Keratinocyte (primary cell): ENCODE measurements around the gene ZP4. TPM values are rescaled to one million over a fixed set of nuclear protein-coding genes. Genes with fewer than 3 reads are reported as not detected.

Source experiments
- DNase-seq: peaks from one replicate; pipeline ENCODE4 v3.0.0-alpha.2; 2011; ENCODE audit warnings: low read depth, missing footprints, low spot score
- FAIRE-seq: peaks from 2 replicates; lab custom pipeline; 2011; peaks lifted over from hg19 to GRCh38; lab: Jason Lieb, UNC
- H2AFZ ChIP-seq: 2 replicates; pipeline ENCODE4 v1.6.0; 2012; ENCODE audit warnings: low read length, control low read depth, inconsistent platforms; ENCODE audit not compliant: control insufficient read depth
- H3K27ac ChIP-seq: 2 replicates; pipeline ENCODE4 v1.5.1; 2011; ENCODE audit warnings: low read length; ENCODE audit not compliant: control insufficient read depth, insufficient read depth
- H3K27me3 ChIP-seq: 3 replicates; pipeline ENCODE4 v1.6.0; 2011; ENCODE audit warnings: low read length; ENCODE audit not compliant: control insufficient read depth, insufficient read depth; ENCODE audit errors: extremely low read depth
- H3K36me3 ChIP-seq, 2 experiments: 2 replicates in 1 of 2; 3 replicates in 1 of 2; pipeline ENCODE4 v1.5.1; 2011; ENCODE audit warnings: low read length in 2 of 2, mild to moderate bottlenecking in 1 of 2; ENCODE audit not compliant: control insufficient read depth in 2 of 2, insufficient read depth in 2 of 2; ENCODE audit errors: extremely low read depth in 1 of 2
- H3K4me1 ChIP-seq: 3 replicates; pipeline ENCODE4 v1.5.1; 2011; ENCODE audit warnings: low read length; ENCODE audit not compliant: control insufficient read depth, insufficient read depth; ENCODE audit errors: extremely low read depth
- H3K4me2 ChIP-seq: 3 replicates; pipeline ENCODE4 v1.6.0; 2011; ENCODE audit warnings: low read depth, low read length; ENCODE audit not compliant: control insufficient read depth, insufficient read depth; ENCODE audit errors: extremely low read depth
- H3K4me3 ChIP-seq, 3 experiments: fragments of 200-600 bp in 1 of 3; sonication (generic) in 1 of 3; 2 replicates in 2 of 3; 3 replicates in 1 of 3; pipeline ENCODE4 v1.5.1; 2011 to 2016; ENCODE audit warnings: low read length in 3 of 3, mild to moderate bottlenecking in 3 of 3, control low read depth in 2 of 3, inconsistent platforms in 1 of 3, low read depth in 1 of 3, mixed read lengths in 1 of 3, mixed run types in 1 of 3, moderate library complexity in 1 of 3; ENCODE audit not compliant: control insufficient read depth in 2 of 3, insufficient read depth in 2 of 3; ENCODE audit errors: extremely low read depth in 1 of 3
- H3K79me2 ChIP-seq: 2 replicates; pipeline ENCODE4 v1.6.0; 2012; ENCODE audit warnings: low read length; ENCODE audit not compliant: control insufficient read depth, insufficient read depth
- H3K9ac ChIP-seq: 3 replicates; pipeline ENCODE4 v1.6.0; 2011; ENCODE audit warnings: low read length; ENCODE audit not compliant: control insufficient read depth, insufficient read depth; ENCODE audit errors: extremely low read depth
- H3K9me1 ChIP-seq: 3 replicates; pipeline ENCODE4 v1.6.0; 2011; ENCODE audit warnings: low read length; ENCODE audit not compliant: control insufficient read depth, insufficient read depth; ENCODE audit errors: extremely low read depth
- H3K9me3 ChIP-seq: 2 replicates; pipeline ENCODE4 v1.5.1; 2012; ENCODE audit warnings: low read depth, low read length; ENCODE audit not compliant: control insufficient read depth
- H4K20me1 ChIP-seq: 3 replicates; pipeline ENCODE4 v1.6.0; 2011; ENCODE audit warnings: low read length; ENCODE audit not compliant: control insufficient read depth, insufficient read depth; ENCODE audit errors: extremely low read depth
- EZH2 ChIP-seq: IDR thresholded peaks from one replicate; pipeline ENCODE4 v1.6.1; 2012; ENCODE audit warnings: inconsistent platforms, mild to moderate bottlenecking, low read length, moderate library complexity
- dilution Hi-C: fragments of 300-500 bp; cut with MboI; formaldehyde crosslinking; loops from one replicate; pipeline ENCODE4 v1.7.0; 2020; ENCODE audit warnings: low sequenced_read_pairs; ENCODE audit not compliant: extremely low pct_ligation_motif_present
- polyA plus RNA-seq, 5 experiments: library from polyadenylated mRNA; depleted of rRNA in 3 of 5; stranded (reverse) in 3 of 5; stranded (forward) in 1 of 5; unstranded in 1 of 5; fragments of >200 nt; gene quantifications; 1 replicate in 1 of 5; 2 replicates in 3 of 5; 3 replicates in 1 of 5; pipeline versions ENCODE4 v1.2.1 to v1.2.3, GENCODE V29; 2011 to 2012; ENCODE audit warnings: missing spikeins in 2 of 5, low read depth in 1 of 5, low replicate concordance in 1 of 5
- TF ChIP-seq, protein P1 (sequence below), 3 experiments: IDR thresholded peaks in 1 of 3; conservative IDR thresholded peaks in 1 of 3; optimal IDR thresholded peaks in 1 of 3; 2 replicates in 2 of 3; 3 replicates in 1 of 3; pipeline versions ENCODE3 to v1.5.1; 2011; ENCODE audit warnings: low read length in 3 of 3, mild to moderate bottlenecking in 3 of 3, moderate library complexity in 2 of 3, control low read depth in 1 of 3, inconsistent platforms in 1 of 3; ENCODE audit not compliant: insufficient read depth in 2 of 3; ENCODE audit errors: extremely low read depth in 1 of 3

The ZP4 gene
- polyA plus RNA-seq, 1 donor (not counting 4 experiments of a cell fraction or from before 2014, with no cell fraction given) = 0.31 TPM

GRCh38 chr1:237857455-237857854 is 33.3 kb downstream of the ZP4 start:
- Histone ChIP-seq H3K4me3 (no peak overlapping the region), H3K9me3 (no peaks in the 10 kb centered on the region), H3K79me2 (no peaks in the 10 kb centered on the region), H2AFZ (no peak overlapping the region), H3K4me2 (no peak overlapping the region), H3K36me3 (no peaks in the 10 kb centered on the region), H3K27me3 (no peaks in the 10 kb centered on the region), H3K27ac (no peak overlapping the region), H3K9me1 (no peaks in the 10 kb centered on the region), H3K9ac (no peak overlapping the region), H4K20me1 (no peaks in the 10 kb centered on the region), H3K4me1 (no peaks in the 10 kb centered on the region)
- dilution Hi-C loops = no loop called here
- no peak for TF ChIP-seq EZH2
- TF ChIP-seq, protein P1, sequence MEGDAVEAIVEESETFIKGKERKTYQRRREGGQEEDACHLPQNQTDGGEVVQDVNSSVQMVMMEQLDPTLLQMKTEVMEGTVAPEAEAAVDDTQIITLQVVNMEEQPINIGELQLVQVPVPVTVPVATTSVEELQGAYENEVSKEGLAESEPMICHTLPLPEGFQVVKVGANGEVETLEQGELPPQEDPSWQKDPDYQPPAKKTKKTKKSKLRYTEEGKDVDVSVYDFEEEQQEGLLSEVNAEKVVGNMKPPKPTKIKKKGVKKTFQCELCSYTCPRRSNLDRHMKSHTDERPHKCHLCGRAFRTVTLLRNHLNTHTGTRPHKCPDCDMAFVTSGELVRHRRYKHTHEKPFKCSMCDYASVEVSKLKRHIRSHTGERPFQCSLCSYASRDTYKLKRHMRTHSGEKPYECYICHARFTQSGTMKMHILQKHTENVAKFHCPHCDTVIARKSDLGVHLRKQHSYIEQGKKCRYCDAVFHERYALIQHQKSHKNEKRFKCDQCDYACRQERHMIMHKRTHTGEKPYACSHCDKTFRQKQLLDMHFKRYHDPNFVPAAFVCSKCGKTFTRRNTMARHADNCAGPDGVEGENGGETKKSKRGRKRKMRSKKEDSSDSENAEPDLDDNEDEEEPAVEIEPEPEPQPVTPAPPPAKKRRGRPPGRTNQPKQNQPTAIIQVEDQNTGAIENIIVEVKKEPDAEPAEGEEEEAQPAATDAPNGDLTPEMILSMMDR (optimal IDR thresholded peaks at IDR 0.05 in 1 of 3, IDR thresholded peaks at IDR 0.05 in 1 of 3, conservative IDR thresholded peaks at IDR 0.05 in 1 of 3; ENCODE audit: extremely low read depth in 1 of 3, insufficient read depth in 2 of 3, low read length in 3 of 3) = no peak
- FAIRE-seq (no peak), DNase-seq (no peak)

DNA sequence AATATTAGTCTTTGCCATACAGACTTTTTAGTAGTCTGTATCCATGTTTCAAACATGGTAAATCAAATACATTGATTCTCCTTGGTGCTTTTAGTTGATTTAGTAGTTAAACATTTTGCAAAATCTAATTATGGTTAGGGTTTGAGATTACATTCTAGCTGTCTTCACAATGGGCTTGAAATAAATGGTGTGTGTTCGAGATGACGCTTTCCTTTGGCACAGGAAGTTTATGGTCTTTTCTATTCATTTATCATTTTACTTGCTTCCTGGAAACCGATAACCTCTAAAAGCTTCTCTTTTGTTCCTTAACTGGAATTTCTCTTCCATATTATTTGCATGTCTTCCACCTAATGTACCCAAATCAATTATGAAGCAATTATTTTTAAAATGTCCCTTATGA is 38.4 kb downstream of the ZP4 start:
- no peak overlapping the region for H3K9ac ChIP-seq
- no peak overlapping the region for H2AFZ ChIP-seq
- no peaks in the 10 kb centered on the region for H3K27me3 ChIP-seq
- H3K79me2 ChIP-seq = no peaks in the 10 kb centered on the region
- no peak overlapping the region for H3K4me3 ChIP-seq
- FAIRE-seq (no peak), DNase-seq (no peak)
- H4K20me1 ChIP-seq = no peaks in the 10 kb centered on the region
- H3K27ac ChIP-seq = no peak overlapping the region
- H3K36me3 ChIP-seq = no peaks in the 10 kb centered on the region
- H3K9me3 ChIP-seq = no peaks in the 10 kb centered on the region
- H3K9me1 ChIP-seq = no peaks in the 10 kb centered on the region
- dilution Hi-C loops = no loop called here
- TF ChIP-seq EZH2 = no peak
- TF ChIP-seq, protein P1 (optimal IDR thresholded peaks at IDR 0.05 in 1 of 3, IDR thresholded peaks at IDR 0.05 in 1 of 3, conservative IDR thresholded peaks at IDR 0.05 in 1 of 3; ENCODE audit: extremely low read depth in 1 of 3, insufficient read depth in 2 of 3, low read length in 3 of 3) = no peak
- no peak overlapping the region for H3K4me2 ChIP-seq
- no peaks in the 10 kb centered on the region for H3K4me1 ChIP-seq
